Liver (tissue), 9 donors: ENCODE results near the gene TSPAN15. TPM values are rescaled to one million over a fixed set of nuclear protein-coding genes. Genes with fewer than 3 reads are reported as not detected.
A peak's percentile ranks its signal among the peaks of the same experiment; 100 is the strongest.

Experiments
- DNase-seq: peaks from one replicate; pipeline ENCODE4 v3.0.0-alpha.2; 2017; ENCODE audit warnings: low spot score
- H3K27ac ChIP-seq, 2 donors: one replicate each; pipeline ENCODE4 v1.7.0; 2013; ENCODE audit warnings: inconsistent platforms in 2 of 2, low read length in 2 of 2, control low read depth in 1 of 2, low read depth in 1 of 2, mild to moderate bottlenecking in 1 of 2
- H3K27me3 ChIP-seq, 4 donors: one replicate each; pipeline versions ENCODE4 v1.6.1 to v1.7.0; 2013; ENCODE audit warnings: low read length in 3 of 4, inconsistent platforms in 1 of 4, mild to moderate bottlenecking in 1 of 4, moderate library complexity in 1 of 4; ENCODE audit not compliant: control insufficient read depth in 4 of 4, insufficient read depth in 4 of 4
- H3K36me3 ChIP-seq, 4 donors: one replicate each; pipeline versions ENCODE4 v1.6.1 to v1.7.0; 2013; ENCODE audit warnings: low read length in 3 of 4, mild to moderate bottlenecking in 3 of 4, low read depth in 1 of 4, moderate library complexity in 1 of 4; ENCODE audit not compliant: control insufficient read depth in 4 of 4, insufficient read depth in 3 of 4
- H3K4me1 ChIP-seq, 4 donors: one replicate each; pipeline versions ENCODE4 v1.6.1 to v1.7.0; 2013; ENCODE audit warnings: low read length in 3 of 4, mild to moderate bottlenecking in 3 of 4, moderate library complexity in 1 of 4; ENCODE audit not compliant: control insufficient read depth in 4 of 4, insufficient read depth in 4 of 4
- H3K4me3 ChIP-seq, 3 donors: one replicate each; pipeline versions ENCODE4 v1.6.1 to v1.7.0; 2013; ENCODE audit warnings: low read length in 3 of 3, control low read depth in 1 of 3, low read depth in 1 of 3, mild to moderate bottlenecking in 1 of 3
- H3K9ac ChIP-seq, 2 donors: one replicate each; pipeline ENCODE4 v1.7.0; 2013; ENCODE audit warnings: low read length in 2 of 2, mild to moderate bottlenecking in 2 of 2, moderate library complexity in 2 of 2, control low read depth in 1 of 2, low read depth in 1 of 2
- H3K9me3 ChIP-seq, 4 donors: one replicate each; pipeline versions ENCODE4 v1.6.1 to v1.7.0; 2013; ENCODE audit warnings: low read length in 3 of 4; ENCODE audit not compliant: control insufficient read depth in 4 of 4
- ATF3 ChIP-seq: IDR thresholded peaks from 2 replicates; pipeline ENCODE4 v1.6.1; 2016; ENCODE audit warnings: antibody characterized with exemption
- CTCF ChIP-seq: fragments of 150-350 bp; IDR thresholded peaks from 2 replicates; pipeline ENCODE4 v1.5.1; 2017; ENCODE audit warnings: improper control_type of control experiment, low read depth, low read length; ENCODE audit not compliant: missing input control
- EGR1 ChIP-seq, 2 donors: IDR thresholded peaks; 2 replicates each; pipeline ENCODE4 v1.6.1; 2016 to 2018; ENCODE audit warnings: antibody characterized with exemption in 2 of 2, low read depth in 2 of 2
- FOXA1 ChIP-seq: IDR thresholded peaks from 2 replicates; pipeline ENCODE4 v1.6.1; 2016; ENCODE audit warnings: antibody characterized with exemption
- GABPA ChIP-seq, 2 donors: IDR thresholded peaks in 1 of 2; conservative IDR thresholded peaks in 1 of 2; 2 replicates each; pipeline ENCODE4 v1.6.1; 2016; ENCODE audit warnings: antibody characterized with exemption in 2 of 2, mild to moderate bottlenecking in 1 of 2, moderate library complexity in 1 of 2
- HNF4A ChIP-seq, 2 donors: conservative IDR thresholded peaks; 2 replicates each; pipeline ENCODE4 v1.6.1; 2016; ENCODE audit warnings: antibody characterized with exemption in 2 of 2, mild to moderate bottlenecking in 2 of 2
- HNF4G ChIP-seq: IDR thresholded peaks from 2 replicates; pipeline ENCODE4 v1.6.1; 2016; ENCODE audit warnings: antibody characterized with exemption
- JUND ChIP-seq, 2 donors: IDR thresholded peaks; 2 replicates each; pipeline ENCODE4 v1.6.1; 2016; ENCODE audit warnings: antibody characterized with exemption in 2 of 2
- MAX ChIP-seq: IDR thresholded peaks from 2 replicates; pipeline ENCODE4 v1.6.1; 2016; ENCODE audit warnings: antibody characterized with exemption
- RAD21 ChIP-seq, 2 donors: IDR thresholded peaks; 2 replicates each; pipeline ENCODE4 v1.6.1; 2016; ENCODE audit warnings: antibody characterized with exemption in 2 of 2, mild to moderate bottlenecking in 2 of 2
- REST ChIP-seq: IDR thresholded peaks from 2 replicates; pipeline ENCODE4 v1.6.1; 2016; ENCODE audit warnings: antibody characterized with exemption, mild to moderate bottlenecking
- RXRA ChIP-seq, 2 donors: IDR thresholded peaks; 2 replicates each; pipeline ENCODE4 v1.6.1; 2017 to 2018; ENCODE audit warnings: antibody characterized with exemption in 2 of 2, mild to moderate bottlenecking in 1 of 2
- SP1 ChIP-seq: IDR thresholded peaks from 2 replicates; pipeline ENCODE4 v1.6.1; 2018; ENCODE audit warnings: antibody characterized with exemption, mild to moderate bottlenecking
- TAF1 ChIP-seq: conservative IDR thresholded peaks from 2 replicates; pipeline ENCODE4 v1.6.1; 2016; ENCODE audit warnings: antibody characterized with exemption, mild to moderate bottlenecking
- YY1 ChIP-seq: IDR thresholded peaks from 2 replicates; pipeline ENCODE4 v1.6.1; 2016; ENCODE audit warnings: antibody characterized with exemption, mild to moderate bottlenecking
- WGBS: extraction: QIAGEN DNeasy Blood & Tissue Kit; methylation state at CpG from one replicate; pipeline ENCODE4 v1.1.7; 2013; 5-methylcytosine and 5-hydroxymethylcytosine counted together
- polyA plus RNA-seq, 2 donors: library from polyadenylated mRNA; stranded (reverse) in 1 of 2; unstranded in 1 of 2; fragments of 200-250 nt in 1 of 2; fragments of >200 nt in 1 of 2; fragmentation: Nextera tagmentation in 1 of 2; extraction: Ambion mirVana in 1 of 2; gene quantifications; one replicate each; pipeline versions ENCODE4 v1.2.1 to v1.2.3, GENCODE V29; 2013 to 2015
- total RNA-seq, 2 donors: library from RNA; depleted of rRNA; stranded (reverse); fragments of >200 nt; gene quantifications; one replicate each; pipeline ENCODE4 v1.2.3, GENCODE V29; 2014
- donor health status: healthy.
- donor health status: healthy.
- donor health status: healthy.
- donor health status: healthy.
- donor health status: healthy.

The TSPAN15 gene
- total and polyA plus RNA-seq, 4 donors: 2.0 to 4.3 (median 3.3) TPM

GRCh38 chr10:69472544-69472943 is 21.3 kb downstream of the TSPAN15 start:
- TF ChIP-seq SP1 (no peak), YY1 (no peak), CTCF (no peak), JUND (IDR thresholded peaks at IDR 0.05) (no peak), TAF1 (no peak)
- 73% methylated on average over 4 of the region's 4 CpGs for WGBS
- no peaks in the 10 kb centered on the region for H3K4me1 ChIP-seq

GRCh38 chr10:69473304-69473990 is 22.2 kb downstream of the TSPAN15 start:
- DNase-seq: no peak
- no peaks in the 10 kb centered on the region for H3K36me3 ChIP-seq
- TF ChIP-seq MAX (no peak), HNF4A (conservative IDR thresholded peaks at IDR 0.05) (no peak), CTCF (no peak), EGR1 (IDR thresholded peaks at IDR 0.05; ENCODE audit: low read depth in 2 of 2) (no peak), ATF3 (no peak), REST (no peak), RXRA (IDR thresholded peaks at IDR 0.05) (no peak), HNF4G (no peak), RAD21 (IDR thresholded peaks at IDR 0.05) (no peak), GABPA (IDR thresholded peaks at IDR 0.05 in 1 of 2, conservative IDR thresholded peaks at IDR 0.05 in 1 of 2) (no peak), SP1 (no peak), FOXA1 (no peak)
- no peaks in the 10 kb centered on the region for H3K9me3 ChIP-seq
- peak overlapping the region in 1 of 2 donors; percentile 25 for H3K27ac ChIP-seq
- no peak overlapping the region for H3K9ac ChIP-seq
- WGBS: 75% methylated on average over 10 of the region's 10 CpGs
- H3K27me3 ChIP-seq: no peaks in the 10 kb centered on the region
- no peaks in the 10 kb centered on the region for H3K4me1 ChIP-seq
- H3K4me3 ChIP-seq: no peak overlapping the region

More at GRCh38 chr10:69472544-69472943, 21.3 kb downstream of the TSPAN15 start:
- DNase-seq: no peak
- Histone ChIP-seq H3K27ac (peak overlapping the region in 1 of 2 donors; percentile 25), H3K27me3 (no peaks in the 10 kb centered on the region), H3K9me3 (no peaks in the 10 kb centered on the region), H3K9ac (no peak overlapping the region), H3K4me3 (no peak overlapping the region), H3K36me3 (no peaks in the 10 kb centered on the region)
